HuH-7.5 (cell line): ENCODE data around the gene CARD19.
"Not testable (repeated sequence)": the region's sequence is repeated elsewhere in the genome, so short reads cannot be mapped to it uniquely, and the experiment has no call there.

Experiments
- DNase-seq: peaks from one replicate; pipeline ENCODE4 v3.0.0; 2011; ENCODE audit warnings: low spot score

CARD19 gene

GRCh38 chr9:93134015-93134739, 38.2 kb downstream of the CARD19 start, which contains the start of gene NINJ1:
Gene NINJ1 (minus strand): TSS chr9:93134251. CDS start chr9:93134217, 34 bp downstream.
- DNase-seq = peak; percentile 95

DNA sequence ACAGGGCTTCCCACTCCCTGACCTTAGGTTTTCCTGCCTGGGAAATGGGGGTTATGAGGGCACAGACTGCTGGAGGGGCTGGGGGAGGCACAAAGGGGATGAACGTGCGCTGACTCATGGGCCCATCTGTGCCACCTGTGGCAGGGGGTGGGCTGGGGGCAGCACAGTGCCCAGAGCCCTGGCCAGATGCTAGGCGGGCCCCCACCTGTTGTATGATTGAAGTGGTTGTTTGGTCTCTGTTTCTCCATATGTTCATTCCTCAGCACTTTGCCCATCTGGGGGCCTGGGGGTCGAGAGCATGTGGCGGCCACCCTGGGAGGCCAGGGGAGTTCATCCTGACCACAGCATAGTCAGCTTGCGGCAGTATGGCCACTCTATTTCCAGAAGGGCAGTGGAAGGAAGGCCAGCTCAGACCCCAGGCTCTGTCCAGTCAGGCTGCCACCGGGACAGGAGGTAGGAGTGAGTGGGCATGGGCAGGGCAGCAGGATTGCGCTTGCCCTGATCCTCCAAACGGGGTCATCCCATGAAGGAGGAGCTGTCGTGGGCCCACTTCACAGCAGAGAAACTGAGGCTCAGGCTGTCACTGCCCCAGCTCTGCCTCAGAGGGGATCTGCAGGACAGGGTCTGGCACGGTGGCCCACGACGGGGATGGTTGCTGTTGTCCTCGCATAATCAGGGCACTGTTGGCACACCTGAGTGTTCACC, 38.9 kb downstream of the CARD19 start:
- DNase-seq = no peak

- no peak for DNase-seq
Observed at GRCh38 chr9:93136011-93136440, 40.0 kb downstream of the CARD19 start.

- DNase-seq = no peak
Observed at GRCh38 chr9:93137362-93137761, 41.3 kb downstream of the CARD19 start.

DNA sequence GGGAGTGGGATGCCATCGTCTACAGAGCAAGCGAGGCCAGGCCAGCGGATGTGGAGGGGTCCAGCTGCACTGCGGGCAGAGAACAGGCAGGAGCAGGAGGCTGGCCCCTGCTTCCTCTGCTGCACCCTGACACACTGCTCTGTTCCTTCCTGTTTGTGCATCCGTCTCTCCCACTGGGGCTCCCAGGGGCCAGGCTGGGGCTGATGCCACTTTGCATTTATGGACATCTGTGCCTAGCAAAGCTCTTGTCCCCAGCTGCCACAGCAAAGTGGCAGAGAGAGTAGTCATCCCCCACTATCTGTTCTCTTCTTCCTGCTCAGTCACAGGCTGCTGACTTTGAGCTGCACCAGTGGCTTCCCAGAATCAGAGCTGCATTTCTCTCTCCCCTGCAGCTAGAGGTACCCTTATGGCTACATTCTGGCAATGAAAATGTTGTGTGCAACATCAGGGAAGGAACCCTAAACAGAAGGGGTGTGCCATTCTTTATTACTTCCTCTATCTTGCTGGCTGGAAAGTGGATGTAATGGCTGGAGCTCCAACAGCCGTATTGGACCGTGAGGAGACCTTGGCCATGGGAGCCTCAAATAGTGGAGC, 42.3 kb downstream of the CARD19 start:
- no peak for DNase-seq

DNA sequence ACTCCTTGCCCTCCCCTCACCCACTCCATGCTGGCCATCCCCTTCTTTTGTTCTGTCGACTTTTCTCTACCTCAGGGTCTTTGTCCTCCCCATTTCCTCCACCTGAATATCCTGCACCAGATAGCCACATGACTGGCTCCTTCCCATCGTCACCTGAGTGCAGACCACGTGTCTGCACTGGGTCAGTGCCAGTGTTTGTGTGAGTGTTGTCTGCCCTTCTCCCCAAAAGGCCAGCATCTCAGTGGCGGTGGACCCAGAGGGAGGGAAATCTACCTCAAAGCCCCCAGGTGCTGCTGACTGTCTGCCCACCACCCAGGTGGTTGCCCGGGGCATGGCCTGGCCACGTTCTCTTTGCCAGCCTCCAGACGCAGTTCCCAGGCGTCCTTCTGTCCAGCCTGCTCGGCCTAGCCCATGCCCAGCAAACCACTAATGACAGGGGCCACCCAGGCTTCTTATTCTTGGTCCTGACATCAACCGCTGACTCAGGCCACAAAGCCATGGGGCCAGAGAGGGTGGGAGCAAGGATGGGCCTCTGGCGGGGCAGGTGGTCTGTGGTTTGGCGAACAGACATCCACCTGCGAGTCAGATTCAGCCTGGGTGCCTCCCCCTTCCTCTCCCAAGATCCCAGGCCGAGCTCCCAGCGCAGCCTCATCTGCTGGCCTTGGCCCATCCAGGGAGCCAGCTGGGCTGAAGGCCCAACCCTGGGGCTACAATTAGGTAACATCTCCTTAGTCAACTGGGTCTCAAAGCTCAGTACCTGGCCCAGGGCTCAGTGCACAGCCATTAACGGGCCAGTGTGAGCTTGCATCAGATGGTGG, 43.6 kb downstream of the CARD19 start:
- no peak for DNase-seq

- DNase-seq = no peak
Observed at GRCh38 chr9:93141771-93142483, 45.9 kb downstream of the CARD19 start.

- no peak for DNase-seq
Observed at GRCh38 chr9:93143830-93144530, 48.0 kb downstream of the CARD19 start.

GRCh38 chr9:93146696-93147095, 50.7 kb downstream of the CARD19 start:
- DNase-seq = not testable (repeated sequence)

DNA sequence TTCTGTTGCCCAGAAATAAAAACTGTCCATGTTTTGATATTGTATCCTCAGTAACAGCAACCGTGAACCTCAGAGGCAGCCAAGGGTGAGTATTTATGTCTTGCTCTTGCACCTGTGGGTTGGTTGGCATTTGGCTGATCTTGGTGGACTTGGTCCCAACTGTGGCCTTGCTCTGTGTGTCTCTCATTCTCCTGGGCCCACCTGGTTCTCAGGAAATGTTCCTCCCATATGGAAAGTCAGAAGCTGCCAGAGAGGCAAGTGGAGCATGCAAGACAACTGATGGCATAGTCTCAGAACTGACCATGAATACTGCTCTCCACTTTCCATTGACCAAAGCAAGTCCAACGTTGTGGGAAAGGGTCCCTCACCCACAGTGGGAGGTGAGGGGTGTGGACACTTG, 51.6 kb downstream of the CARD19 start:
- DNase-seq = no peak

DNA sequence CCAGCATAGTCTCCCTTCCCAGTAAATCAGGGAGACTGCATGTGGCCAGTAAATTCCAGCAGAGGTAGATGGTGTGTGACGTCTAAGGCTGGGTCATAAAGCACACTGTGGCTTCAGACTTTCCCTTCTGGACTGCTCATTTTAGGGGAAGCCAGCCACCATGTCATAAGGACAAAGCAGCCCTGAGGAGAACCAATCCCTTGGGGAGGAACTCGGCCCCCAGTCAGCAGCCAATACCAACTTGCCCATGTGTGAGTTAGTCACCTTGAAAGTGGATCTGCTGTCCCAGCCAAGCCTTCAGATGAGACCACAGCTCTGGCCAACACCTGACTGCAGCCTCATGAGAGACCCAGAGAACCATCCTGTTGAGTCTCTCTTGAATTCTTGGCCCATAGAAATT, 52.7 kb downstream of the CARD19 start:
- no peak for DNase-seq

DNA sequence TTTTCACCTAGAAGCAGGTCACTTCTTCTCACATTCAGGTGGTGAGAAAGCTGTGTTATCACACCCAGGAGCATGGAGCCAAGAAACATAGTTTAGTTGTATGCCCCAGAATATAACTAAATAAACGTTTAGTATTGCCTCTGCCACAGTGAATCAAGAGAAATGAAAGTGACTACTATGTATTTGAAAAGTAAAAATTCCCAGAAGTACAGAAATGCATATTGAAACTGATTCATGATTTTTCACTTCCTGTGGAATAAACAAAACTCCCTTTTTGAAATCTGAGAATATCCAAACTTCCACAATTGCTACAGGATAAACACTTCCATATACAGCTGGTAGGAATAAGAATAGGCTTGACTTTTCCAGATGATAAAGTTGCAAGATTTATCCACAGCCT, 53.3 kb downstream of the CARD19 start:
- no peak for DNase-seq

- DNase-seq = no peak
Observed at GRCh38 chr9:93151097-93151784, 55.2 kb downstream of the CARD19 start.

DNA sequence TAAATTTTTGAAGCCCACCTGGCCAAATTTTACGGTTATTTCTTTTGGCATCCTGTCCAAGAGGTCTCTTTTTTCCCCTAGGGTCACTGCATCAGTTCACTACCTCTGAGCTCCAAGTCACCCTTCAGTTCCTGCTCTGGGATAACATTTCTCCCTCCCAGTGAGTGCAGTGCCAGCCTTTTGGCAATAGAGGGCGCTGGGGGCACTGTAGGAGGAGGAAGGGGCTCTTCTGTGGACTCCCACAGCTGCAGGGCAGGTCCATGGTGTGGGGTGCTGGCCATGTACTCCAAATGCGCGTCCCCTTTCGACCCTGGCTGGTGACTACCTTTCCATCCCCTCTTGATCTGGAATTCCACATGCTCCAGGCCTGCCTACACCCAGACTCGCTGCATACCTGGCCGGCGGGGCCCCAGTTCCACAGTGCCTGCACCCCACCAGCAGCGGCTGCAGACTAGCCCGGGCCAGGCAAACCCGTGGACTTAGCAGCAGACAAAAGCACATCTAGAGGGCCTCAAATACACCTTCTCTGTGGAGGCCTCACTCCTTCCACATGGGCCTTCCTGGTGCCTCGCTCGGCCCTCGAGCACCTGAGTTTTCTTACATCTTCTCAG, 58.4 kb downstream of the CARD19 start:
- peak; percentile 72 for DNase-seq

DNA sequence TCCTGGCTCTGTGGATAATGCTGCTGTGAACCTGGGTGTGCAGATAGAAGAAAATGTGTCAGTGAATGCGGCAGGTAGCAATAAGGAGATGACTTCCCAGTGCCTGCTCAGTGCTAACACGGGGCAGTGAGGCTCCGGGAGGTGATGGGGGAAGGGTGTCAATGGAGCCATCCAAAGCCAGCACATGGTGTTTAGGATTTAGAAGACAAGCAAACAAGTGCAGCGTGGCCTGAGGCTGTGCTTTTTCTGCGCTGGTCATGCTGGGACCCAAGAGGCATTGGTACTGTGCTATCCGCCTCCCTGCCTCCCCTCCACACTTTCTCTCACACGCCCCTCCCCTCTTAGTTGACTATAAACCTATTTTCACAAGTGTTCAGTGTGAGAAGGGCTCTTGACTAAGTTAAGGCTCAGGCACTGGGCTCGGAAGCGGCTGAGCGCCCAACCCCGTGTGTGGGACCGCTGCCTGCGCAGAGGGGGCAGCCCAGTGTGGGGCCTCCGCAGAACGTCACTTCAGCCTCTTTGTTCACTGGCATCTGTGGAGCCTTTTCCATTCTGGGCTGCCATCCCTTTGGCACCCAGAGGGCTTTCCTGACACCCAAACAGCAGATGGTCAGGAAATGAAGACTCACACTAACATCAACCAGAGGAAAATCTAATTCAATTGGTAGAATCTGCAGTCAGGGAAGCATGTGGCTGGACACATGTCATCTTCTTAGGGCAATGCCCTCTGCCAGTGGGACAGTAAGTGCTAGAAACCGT, 59.9 kb downstream of the CARD19 start:
- DNase-seq = no peak

GRCh38 chr9:93156475-93157008, 60.5 kb downstream of the CARD19 start:
- DNase-seq = no peak

GRCh38 chr9:93159601-93160471, 63.8 kb downstream of the CARD19 start:
- DNase-seq = peak; percentile 94
